Uterus (tissue), 4 donors: ENCODE measurements around the gene CEP112. TPM values are rescaled to one million over a fixed set of nuclear protein-coding genes. Genes with fewer than 3 reads are reported as not detected.

Source experiments
- DNase-seq, 2 donors: peaks; one replicate each; pipeline ENCODE4 v3.0.0-alpha.2; 2019 to 2020
- H3K27ac ChIP-seq, 2 donors: fragments of 200-600 bp; sonication (generic); 1 replicate in 1 of 2; 2 replicates in 1 of 2; pipeline ENCODE4 v1.5.1; 2016 to 2018
- H3K27me3 ChIP-seq, 2 donors: fragments of 200-600 bp; sonication (generic); one replicate each; pipeline ENCODE4 v1.5.1; 2018 to 2019; ENCODE audit warnings: control low read depth in 1 of 2
- H3K36me3 ChIP-seq, 2 donors: fragments of 200-600 bp; sonication (generic); one replicate each; pipeline ENCODE4 v1.5.1; 2019; ENCODE audit warnings: control low read depth in 1 of 2
- H3K4me1 ChIP-seq, 2 donors: fragments of 200-600 bp; sonication (generic); one replicate each; pipeline ENCODE4 v1.5.1; 2018 to 2019; ENCODE audit warnings: control low read depth in 1 of 2
- H3K4me3 ChIP-seq, 2 donors: fragments of 200-600 bp; sonication (generic); 1 replicate in 1 of 2; 2 replicates in 1 of 2; pipeline ENCODE4 v1.5.1; 2018 to 2019; ENCODE audit warnings: mild to moderate bottlenecking in 1 of 2
- H3K9me3 ChIP-seq, 2 donors: fragments of 200-600 bp; sonication (generic); one replicate each; pipeline ENCODE4 v1.5.1; 2019; ENCODE audit warnings: control low read depth in 1 of 2
- CTCF ChIP-seq, 4 experiments: fragments of 200-600 bp in 2 of 4; fragments of 450-650 bp in 2 of 4; sonication (generic) in 2 of 4; IDR thresholded peaks; one replicate each; pipeline ENCODE4 v1.5.1; 2016 to 2019; ENCODE audit warnings: antibody characterized with exemption in 4 of 4, mild to moderate bottlenecking in 2 of 4, moderate library complexity in 1 of 4
- POLR2A ChIP-seq, 2 donors: fragments of 450-650 bp; IDR thresholded peaks; one replicate each; pipeline ENCODE4 v1.6.1; 2016; ENCODE audit warnings: antibody characterized with exemption in 2 of 2, mild to moderate bottlenecking in 1 of 2, moderate library complexity in 1 of 2
- intact Hi-C: fragments of 100-400 bp; cut with DNase I; formaldehyde crosslinking; loops from one replicate; pipeline ENCODE4 v1.15.1; 2023; ENCODE audit warnings: low total_unique reads
- total RNA-seq, 4 donors: library from RNA; depleted of rRNA in 3 of 4; stranded (reverse); fragments of >200 nt in 3 of 4; gene quantifications; one replicate each; pipeline versions ENCODE4 v1.1.0 to v1.2.4, GENCODE V29; 2014 to 2023
- donor health status: DM: yes; HTN: yes; CAD: no.

The CEP112 gene
- total RNA-seq, 4 donors from 2014 or later: 36.6 to 96.5 (median 52.4) TPM

- intact Hi-C loops: no loop called here
- no peaks in the 10 kb centered on the region for H3K27me3 ChIP-seq
- no peaks in the 10 kb centered on the region for H3K36me3 ChIP-seq
- H3K9me3 ChIP-seq: no peaks in the 10 kb centered on the region
- no peak for DNase-seq
- no peak for TF ChIP-seq CTCF (IDR thresholded peaks at IDR 0.05)
- TF ChIP-seq POLR2A (IDR thresholded peaks at IDR 0.05): no peak
- H3K4me1 ChIP-seq: no peaks in the 10 kb centered on the region
- no peak overlapping the region for H3K27ac ChIP-seq
- H3K4me3 ChIP-seq: no peak overlapping the region
Observed at GRCh38 chr17:65807361-65807760, 384.6 kb downstream of the CEP112 start.

DNA sequence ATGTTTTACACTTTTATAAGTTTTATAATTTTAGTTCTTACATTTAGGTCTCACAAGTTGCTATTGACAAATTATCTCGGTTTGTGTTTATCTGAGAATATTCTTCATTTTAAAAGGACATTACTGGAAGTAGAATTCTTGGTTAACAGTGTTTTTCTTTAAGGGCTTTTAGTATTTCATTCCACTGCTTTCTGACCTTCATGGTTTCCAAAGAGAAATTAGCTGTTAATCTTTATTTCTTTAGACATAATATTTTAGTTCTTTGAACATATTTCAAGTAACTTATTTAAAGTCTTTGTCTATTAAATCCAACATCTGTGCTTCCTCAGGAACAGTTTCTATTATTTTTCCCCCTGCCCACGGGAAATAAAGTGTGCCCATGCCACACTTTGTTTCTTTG lies 390.4 kb downstream of the CEP112 start:
- no peaks in the 10 kb centered on the region for H3K27me3 ChIP-seq

GRCh38 chr17:65800655-65801054 lies 391.3 kb downstream of the CEP112 start:
- H3K4me3 ChIP-seq: no peak overlapping the region
- no peaks in the 10 kb centered on the region for H3K4me1 ChIP-seq
- no peak for TF ChIP-seq CTCF (IDR thresholded peaks at IDR 0.05)
- no peak for DNase-seq
- H3K9me3 ChIP-seq: no peaks in the 10 kb centered on the region
- no peak overlapping the region for H3K27ac ChIP-seq
- intact Hi-C loops: no loop called here
- no peaks in the 10 kb centered on the region for H3K36me3 ChIP-seq
- H3K27me3 ChIP-seq: no peaks in the 10 kb centered on the region

More for the DNA sequence above, 390.4 kb downstream of the CEP112 start:
- Histone ChIP-seq H3K27ac (no peak overlapping the region), H3K4me3 (no peak overlapping the region), H3K9me3 (no peaks in the 10 kb centered on the region), H3K36me3 (no peaks in the 10 kb centered on the region), H3K4me1 (no peaks in the 10 kb centered on the region)
- TF ChIP-seq CTCF (IDR thresholded peaks at IDR 0.05) (no peak), POLR2A (IDR thresholded peaks at IDR 0.05) (no peak)
- intact Hi-C loops: no loop called here
- no peak for DNase-seq

- H3K9me3 ChIP-seq: no peaks in the 10 kb centered on the region
- DNase-seq: no peak
- H3K4me3 ChIP-seq: no peak overlapping the region
- H3K36me3 ChIP-seq: no peaks in the 10 kb centered on the region
- H3K27ac ChIP-seq: no peak overlapping the region
- intact Hi-C loops: no loop called here
- no peaks in the 10 kb centered on the region for H3K4me1 ChIP-seq
- TF ChIP-seq POLR2A (IDR thresholded peaks at IDR 0.05) (no peak), CTCF (IDR thresholded peaks at IDR 0.05) (no peak)
- no peaks in the 10 kb centered on the region for H3K27me3 ChIP-seq
Observed at GRCh38 chr17:65799869-65800268, 392.1 kb downstream of the CEP112 start.

- Histone ChIP-seq H3K4me3 (no peak overlapping the region), H3K4me1 (no peaks in the 10 kb centered on the region), H3K27me3 (no peaks in the 10 kb centered on the region), H3K27ac (no peak overlapping the region), H3K36me3 (no peaks in the 10 kb centered on the region), H3K9me3 (no peaks in the 10 kb centered on the region)
- no peak for DNase-seq
- TF ChIP-seq CTCF (IDR thresholded peaks at IDR 0.05): no peak
- no peak for TF ChIP-seq POLR2A (IDR thresholded peaks at IDR 0.05)
- intact Hi-C loops: no loop called here
Observed at GRCh38 chr17:65799454-65799853, 392.5 kb downstream of the CEP112 start.
